Smooth muscle cell (in vitro differentiated cells): Measurements from ENCODE around the gene LAMA3. TPM values are rescaled to one million over a fixed set of nuclear protein-coding genes. Genes with fewer than 3 reads are reported as not detected.

ENCODE experiments used
- DNase-seq: peaks from one replicate; lab custom pipeline; 2025; ENCODE audit not compliant: unreplicated experiment; lab: John Stamatoyannopoulos, UW
- H2AFZ ChIP-seq: fragments of 200-600 bp; sonication (generic); 2 replicates; pipeline ENCODE4 v1.6.0; 2016; ENCODE audit warnings: antibody characterized with exemption, low read depth, mild to moderate bottlenecking
- H3F3A ChIP-seq: fragments of 200-600 bp; sonication (generic); 2 replicates; pipeline ENCODE4 v1.6.0; 2017; ENCODE audit warnings: antibody characterized with exemption, low read depth
- H3K27ac ChIP-seq: fragments of 200-600 bp; sonication (generic); 2 replicates; pipeline ENCODE4 v1.5.1; 2016; ENCODE audit warnings: low read depth, mild to moderate bottlenecking
- H3K27me3 ChIP-seq: fragments of 200-600 bp; sonication (generic); 2 replicates; pipeline ENCODE4 v1.6.1; 2016; ENCODE audit warnings: low read depth, mild to moderate bottlenecking
- H3K36me3 ChIP-seq: fragments of 200-600 bp; sonication (generic); 2 replicates; pipeline ENCODE4 v1.5.1; 2016; ENCODE audit warnings: low read depth
- H3K4me1 ChIP-seq: fragments of 200-600 bp; sonication (generic); 2 replicates; pipeline ENCODE4 v1.5.1; 2016; ENCODE audit warnings: low read depth
- H3K4me2 ChIP-seq: fragments of 200-600 bp; sonication (generic); 2 replicates; pipeline ENCODE4 v1.6.0; 2016; ENCODE audit warnings: mild to moderate bottlenecking
- H3K4me3 ChIP-seq: fragments of 200-600 bp; sonication (generic); 2 replicates; pipeline ENCODE4 v1.5.1; 2016; ENCODE audit warnings: mild to moderate bottlenecking
- H3K79me2 ChIP-seq: fragments of 200-600 bp; sonication (generic); 2 replicates; pipeline ENCODE4 v1.6.0; 2016; ENCODE audit warnings: low read depth, mild to moderate bottlenecking
- H3K9ac ChIP-seq: fragments of 200-600 bp; sonication (generic); 2 replicates; pipeline ENCODE4 v1.6.0; 2016; ENCODE audit warnings: low read depth
- H3K9me3 ChIP-seq: fragments of 200-600 bp; sonication (generic); replicated peaks from 2 replicates; pipeline ENCODE4 v1.5.1; 2016; ENCODE audit warnings: low read depth
- H4K20me1 ChIP-seq: fragments of 200-600 bp; sonication (generic); 2 replicates; pipeline ENCODE4 v1.6.0; 2016; ENCODE audit warnings: low read depth
- WGBS: methylation state at CpG from one replicate; pipeline ENCODE4 v1.1.7; 2016; ENCODE audit warnings: low lambda C conversion rate; 5-methylcytosine and 5-hydroxymethylcytosine counted together
- polyA plus RNA-seq: library from polyadenylated mRNA; unstranded; fragments of >200 nt; fragmentation: Nextera tagmentation; extraction: Ambion mirVana; gene quantifications from 2 replicates; pipeline ENCODE4 v1.2.1, GENCODE V29; 2016
- total RNA-seq: library from RNA; depleted of rRNA; stranded (reverse); fragments of >200 nt; gene quantifications from 2 replicates; pipeline ENCODE4 v1.2.3, GENCODE V29; 2014
- TF ChIP-seq, protein P1 (sequence below): fragments of 200-600 bp; sonication (generic); IDR thresholded peaks from 2 replicates; pipeline ENCODE4 v1.5.1; 2017; ENCODE audit warnings: borderline replicate concordance, mild to moderate bottlenecking, antibody characterized with exemption; ENCODE audit not compliant: insufficient read depth, poor library complexity, severe bottlenecking

Gene LAMA3
- total and polyA plus RNA-seq, 2 experiments from 2014 or later = 7.8 to 23.1 TPM

DNA sequence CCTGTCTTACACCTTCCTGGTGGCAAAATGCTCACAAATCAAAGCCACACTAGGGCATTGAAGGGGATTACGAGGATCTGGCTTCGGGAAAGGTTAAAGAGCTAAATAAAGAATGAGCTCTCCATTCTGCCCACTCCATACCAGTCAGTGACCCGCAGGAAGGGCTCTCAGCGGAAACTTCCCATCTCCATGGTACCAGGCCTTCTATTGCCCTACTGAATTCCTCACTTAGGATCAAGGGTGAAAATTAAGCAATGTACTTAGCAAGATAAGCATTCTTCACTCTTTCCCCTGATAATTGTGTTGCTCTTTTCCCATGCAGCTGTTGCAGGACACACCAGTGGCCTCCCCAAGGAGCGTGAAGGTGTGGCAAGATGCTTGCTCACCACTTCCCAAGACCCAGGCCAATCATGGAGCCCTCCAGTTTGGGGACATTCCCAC, 249.7 kb downstream of the LAMA3 start:
- Histone ChIP-seq H2AFZ (no peak overlapping the region), H3F3A (no peaks in the 10 kb centered on the region), H3K9ac (no peak overlapping the region), H3K4me2 (no peak overlapping the region), H3K27me3 (peaks cover 4% of the 10 kb centered on the region), H3K4me1 (no peaks in the 10 kb centered on the region), H3K9me3 (no peaks in the 10 kb centered on the region), H3K79me2 (no peaks in the 10 kb centered on the region), H4K20me1 (no peaks in the 10 kb centered on the region), H3K27ac (no peak overlapping the region), H3K36me3 (no peaks in the 10 kb centered on the region), H3K4me3 (no peak overlapping the region)
- DNase-seq = no peak
- TF ChIP-seq, protein P1, sequence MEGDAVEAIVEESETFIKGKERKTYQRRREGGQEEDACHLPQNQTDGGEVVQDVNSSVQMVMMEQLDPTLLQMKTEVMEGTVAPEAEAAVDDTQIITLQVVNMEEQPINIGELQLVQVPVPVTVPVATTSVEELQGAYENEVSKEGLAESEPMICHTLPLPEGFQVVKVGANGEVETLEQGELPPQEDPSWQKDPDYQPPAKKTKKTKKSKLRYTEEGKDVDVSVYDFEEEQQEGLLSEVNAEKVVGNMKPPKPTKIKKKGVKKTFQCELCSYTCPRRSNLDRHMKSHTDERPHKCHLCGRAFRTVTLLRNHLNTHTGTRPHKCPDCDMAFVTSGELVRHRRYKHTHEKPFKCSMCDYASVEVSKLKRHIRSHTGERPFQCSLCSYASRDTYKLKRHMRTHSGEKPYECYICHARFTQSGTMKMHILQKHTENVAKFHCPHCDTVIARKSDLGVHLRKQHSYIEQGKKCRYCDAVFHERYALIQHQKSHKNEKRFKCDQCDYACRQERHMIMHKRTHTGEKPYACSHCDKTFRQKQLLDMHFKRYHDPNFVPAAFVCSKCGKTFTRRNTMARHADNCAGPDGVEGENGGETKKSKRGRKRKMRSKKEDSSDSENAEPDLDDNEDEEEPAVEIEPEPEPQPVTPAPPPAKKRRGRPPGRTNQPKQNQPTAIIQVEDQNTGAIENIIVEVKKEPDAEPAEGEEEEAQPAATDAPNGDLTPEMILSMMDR = no peak
- 88% methylated on average over 5 of the region's 5 CpGs for WGBS

DNA sequence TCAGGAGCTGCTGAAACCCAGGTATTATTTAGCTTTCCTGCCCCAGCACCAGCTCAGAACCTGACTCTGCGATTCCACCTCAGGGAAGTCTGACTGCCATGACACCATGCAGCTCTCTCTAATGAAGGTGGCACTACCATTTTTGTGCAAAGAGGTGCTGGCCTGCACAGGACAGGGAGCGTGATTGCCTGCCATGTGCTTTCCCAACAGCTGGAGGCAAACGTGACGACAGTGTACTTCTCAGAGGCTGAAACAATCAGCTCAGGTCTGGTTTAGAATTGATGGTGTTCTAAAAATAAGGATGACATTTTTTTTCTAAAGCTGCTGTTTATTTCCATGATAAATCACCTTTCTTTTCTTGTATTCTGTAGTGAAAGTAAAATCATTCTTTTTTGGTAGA, 250.1 kb downstream of the LAMA3 start:
- TF ChIP-seq, protein P1 = no peak
- no peaks in the 10 kb centered on the region for H3K36me3 ChIP-seq
- no peak overlapping the region for H3K27ac ChIP-seq
- no peak overlapping the region for H3K4me3 ChIP-seq
- no peak overlapping the region for H3K9ac ChIP-seq
- no peak overlapping the region for H2AFZ ChIP-seq
- peaks cover under 1% of the 10 kb centered on the region for H3K27me3 ChIP-seq
- DNase-seq = no peak
- no peak overlapping the region for H3K4me2 ChIP-seq
- no peaks in the 10 kb centered on the region for H3F3A ChIP-seq
- H4K20me1 ChIP-seq = no peaks in the 10 kb centered on the region
- whole genome bisulfite sequencing = 88% methylated on average over 4 of the region's 4 CpGs
- H3K4me1 ChIP-seq = no peaks in the 10 kb centered on the region
- H3K79me2 ChIP-seq = no peaks in the 10 kb centered on the region
- no peaks in the 10 kb centered on the region for H3K9me3 ChIP-seq

DNA sequence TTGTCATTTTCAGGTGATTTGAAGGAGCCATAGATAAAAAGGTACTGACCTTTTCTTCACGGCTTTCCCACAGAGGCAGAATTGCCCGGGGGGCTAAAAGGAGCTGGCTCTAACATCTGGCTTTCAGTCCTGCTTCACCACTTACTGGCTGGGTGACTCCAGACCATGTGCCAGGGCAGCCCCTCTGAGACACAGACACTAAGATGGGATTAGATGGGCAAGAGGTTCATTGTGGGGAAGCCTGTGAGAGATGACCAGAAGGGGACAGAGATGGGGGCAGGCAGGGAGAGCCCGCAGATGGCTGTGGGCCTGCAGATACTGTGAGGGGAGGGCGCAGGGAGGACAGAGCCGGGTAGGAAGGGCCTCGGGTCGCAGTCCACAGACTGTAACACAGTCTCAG, 250.6 kb downstream of the LAMA3 start:
- Histone ChIP-seq H3K9ac (no peak overlapping the region), H3F3A (no peaks in the 10 kb centered on the region), H3K27ac (no peak overlapping the region), H3K9me3 (no peaks in the 10 kb centered on the region), H4K20me1 (no peaks in the 10 kb centered on the region), H3K4me2 (no peak overlapping the region), H3K4me1 (no peaks in the 10 kb centered on the region), H3K36me3 (no peaks in the 10 kb centered on the region), H3K4me3 (no peak overlapping the region), H3K79me2 (no peaks in the 10 kb centered on the region), H3K27me3 (no peaks in the 10 kb centered on the region), H2AFZ (no peak overlapping the region)
- TF ChIP-seq, protein P1 = no peak
- 92% methylated on average over 7 of the region's 7 CpGs for WGBS
- DNase-seq = no peak

DNA sequence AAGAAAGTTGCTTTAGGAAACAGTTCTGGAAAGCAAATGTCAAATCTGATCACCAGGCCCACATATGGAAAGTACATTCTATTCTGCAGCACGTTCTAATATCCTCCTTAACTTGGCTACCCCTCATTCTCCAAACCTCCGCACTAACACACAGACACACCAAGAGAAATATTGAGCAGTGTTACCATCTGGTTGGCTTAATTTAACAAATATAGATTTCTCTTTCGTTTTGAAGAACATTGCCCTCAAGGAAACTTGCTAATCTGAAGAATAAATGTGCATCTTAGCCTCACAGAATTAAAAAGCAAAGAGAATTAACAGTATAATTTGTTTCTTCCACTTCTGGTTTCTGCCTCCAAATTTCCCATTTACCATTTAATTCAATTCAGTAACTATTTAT, 252.5 kb downstream of the LAMA3 start:
- H2AFZ ChIP-seq = no peak overlapping the region
- no peaks in the 10 kb centered on the region for H3F3A ChIP-seq
- H3K79me2 ChIP-seq = no peaks in the 10 kb centered on the region
- no peak overlapping the region for H3K4me3 ChIP-seq
- H3K27ac ChIP-seq = no peak overlapping the region
- TF ChIP-seq, protein P1 = no peak
- no peaks in the 10 kb centered on the region for H3K36me3 ChIP-seq
- 96% methylated on average over 3 of the region's 3 CpGs for WGBS
- H3K4me2 ChIP-seq = no peak overlapping the region
- H3K9ac ChIP-seq = no peak overlapping the region
- DNase-seq = no peak
- H3K4me1 ChIP-seq = no peaks in the 10 kb centered on the region
- no peaks in the 10 kb centered on the region for H3K27me3 ChIP-seq
- no peaks in the 10 kb centered on the region for H3K9me3 ChIP-seq
- no peaks in the 10 kb centered on the region for H4K20me1 ChIP-seq
